ENCODE data around the gene RANBP1.

GRCh38 chr22:20085651-20086050, 30.3 kb upstream of the RANBP1 start:
- TF ChIP-seq, protein P1, sequence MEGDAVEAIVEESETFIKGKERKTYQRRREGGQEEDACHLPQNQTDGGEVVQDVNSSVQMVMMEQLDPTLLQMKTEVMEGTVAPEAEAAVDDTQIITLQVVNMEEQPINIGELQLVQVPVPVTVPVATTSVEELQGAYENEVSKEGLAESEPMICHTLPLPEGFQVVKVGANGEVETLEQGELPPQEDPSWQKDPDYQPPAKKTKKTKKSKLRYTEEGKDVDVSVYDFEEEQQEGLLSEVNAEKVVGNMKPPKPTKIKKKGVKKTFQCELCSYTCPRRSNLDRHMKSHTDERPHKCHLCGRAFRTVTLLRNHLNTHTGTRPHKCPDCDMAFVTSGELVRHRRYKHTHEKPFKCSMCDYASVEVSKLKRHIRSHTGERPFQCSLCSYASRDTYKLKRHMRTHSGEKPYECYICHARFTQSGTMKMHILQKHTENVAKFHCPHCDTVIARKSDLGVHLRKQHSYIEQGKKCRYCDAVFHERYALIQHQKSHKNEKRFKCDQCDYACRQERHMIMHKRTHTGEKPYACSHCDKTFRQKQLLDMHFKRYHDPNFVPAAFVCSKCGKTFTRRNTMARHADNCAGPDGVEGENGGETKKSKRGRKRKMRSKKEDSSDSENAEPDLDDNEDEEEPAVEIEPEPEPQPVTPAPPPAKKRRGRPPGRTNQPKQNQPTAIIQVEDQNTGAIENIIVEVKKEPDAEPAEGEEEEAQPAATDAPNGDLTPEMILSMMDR (IDR thresholded peaks at IDR 0.05): no peak
- TF ChIP-seq POLR2A (IDR thresholded peaks at IDR 0.05): no peak
